ENCODE measurements around the gene ARHGEF7.

- TF ChIP-seq CTCF (IDR thresholded peaks at IDR 0.05; ENCODE audit: low read length) (no peak), EZH2 (IDR thresholded peaks at IDR 0.05; ENCODE audit: borderline replicate concordance, low read length) (no peak)
Measured at GRCh38 chr13:111281751-111282311, 166.7 kb downstream of the ARHGEF7 start.
